Hepatocyte (in vitro differentiated cells): ENCODE results near the gene NDUFA8.

Experiments
- EZH2 ChIP-seq: fragments of 200-600 bp; sonication (generic); IDR thresholded peaks from 2 replicates; pipeline ENCODE4 v1.6.1; 2016; ENCODE audit warnings: antibody characterized with exemption, mild to moderate bottlenecking, borderline replicate concordance
- EZH2phosphoT487 ChIP-seq: fragments of 200-600 bp; sonication (generic); IDR thresholded peaks from one replicate; pipeline ENCODE4 v1.6.1; 2018; ENCODE audit warnings: antibody characterized with exemption, mild to moderate bottlenecking, low read depth, moderate library complexity; ENCODE audit not compliant: unreplicated experiment, severe bottlenecking
- TF ChIP-seq, protein P1 (sequence below): fragments of 200-600 bp; sonication (generic); IDR thresholded peaks from 2 replicates; pipeline ENCODE4 v1.5.1; 2016; ENCODE audit warnings: antibody characterized with exemption, mild to moderate bottlenecking; ENCODE audit not compliant: poor library complexity

DNA sequence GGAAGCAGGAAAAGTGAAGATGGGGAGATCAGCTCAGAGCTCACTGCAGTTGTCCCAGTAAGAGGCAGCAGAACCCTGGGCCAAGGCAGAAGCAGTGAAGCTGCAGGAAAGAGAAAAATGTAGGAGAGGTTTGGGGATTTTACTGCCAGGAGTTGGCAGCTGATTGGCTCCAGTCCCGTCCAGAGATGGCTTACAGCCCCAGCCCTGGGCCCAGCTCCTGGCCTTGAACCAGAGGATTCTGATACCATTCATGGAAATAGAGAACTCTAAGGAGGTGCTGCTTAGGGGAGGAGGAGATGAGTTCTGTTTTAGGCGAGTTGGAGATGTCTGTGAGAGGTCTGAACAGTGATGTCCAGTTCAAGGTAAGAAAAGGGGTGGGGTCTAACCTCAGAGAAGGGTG, 4.7 kb upstream of the NDUFA8 start:
- TF ChIP-seq, protein P1, sequence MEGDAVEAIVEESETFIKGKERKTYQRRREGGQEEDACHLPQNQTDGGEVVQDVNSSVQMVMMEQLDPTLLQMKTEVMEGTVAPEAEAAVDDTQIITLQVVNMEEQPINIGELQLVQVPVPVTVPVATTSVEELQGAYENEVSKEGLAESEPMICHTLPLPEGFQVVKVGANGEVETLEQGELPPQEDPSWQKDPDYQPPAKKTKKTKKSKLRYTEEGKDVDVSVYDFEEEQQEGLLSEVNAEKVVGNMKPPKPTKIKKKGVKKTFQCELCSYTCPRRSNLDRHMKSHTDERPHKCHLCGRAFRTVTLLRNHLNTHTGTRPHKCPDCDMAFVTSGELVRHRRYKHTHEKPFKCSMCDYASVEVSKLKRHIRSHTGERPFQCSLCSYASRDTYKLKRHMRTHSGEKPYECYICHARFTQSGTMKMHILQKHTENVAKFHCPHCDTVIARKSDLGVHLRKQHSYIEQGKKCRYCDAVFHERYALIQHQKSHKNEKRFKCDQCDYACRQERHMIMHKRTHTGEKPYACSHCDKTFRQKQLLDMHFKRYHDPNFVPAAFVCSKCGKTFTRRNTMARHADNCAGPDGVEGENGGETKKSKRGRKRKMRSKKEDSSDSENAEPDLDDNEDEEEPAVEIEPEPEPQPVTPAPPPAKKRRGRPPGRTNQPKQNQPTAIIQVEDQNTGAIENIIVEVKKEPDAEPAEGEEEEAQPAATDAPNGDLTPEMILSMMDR = no peak
- no peak for TF ChIP-seq EZH2phosphoT487
- no peak for TF ChIP-seq EZH2
